ENCODE results near the gene DPYSL4. TPM values are rescaled to one million over a fixed set of nuclear protein-coding genes. Genes with fewer than 3 reads are reported as not detected.

DPYSL4 gene
- total RNA-seq, 1 experiment from 2014 or later, result not detected

- no peak for DNase-seq (ENCODE audit: low read depth)
Measured at GRCh38 chr10:132239126-132240031, 52.6 kb downstream of the DPYSL4 start.

DNA sequence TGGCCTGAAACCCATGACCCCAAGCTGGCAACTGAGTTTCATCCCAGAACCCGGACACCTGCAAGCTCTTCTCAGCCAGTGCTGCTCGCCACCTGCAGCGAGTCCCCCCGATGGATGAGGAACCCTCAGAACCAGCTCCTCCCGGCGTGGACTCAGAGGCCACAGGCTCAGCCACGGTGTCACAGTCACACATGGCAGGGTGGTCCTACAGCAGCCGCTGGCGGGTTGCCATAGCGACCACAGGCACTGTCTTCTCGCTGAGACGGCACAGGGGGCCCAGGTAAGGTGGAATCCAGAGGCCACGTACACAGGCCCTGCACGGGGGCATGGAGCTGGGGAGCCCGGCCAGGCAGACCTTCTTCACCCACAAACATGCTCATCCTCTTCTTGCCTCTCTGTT lies 53.4 kb downstream of the DPYSL4 start:
- no peak for DNase-seq (ENCODE audit: low read depth)

- no peak for DNase-seq (ENCODE audit: low read depth)
Measured at GRCh38 chr10:132240581-132240980, 53.8 kb downstream of the DPYSL4 start.

DNA sequence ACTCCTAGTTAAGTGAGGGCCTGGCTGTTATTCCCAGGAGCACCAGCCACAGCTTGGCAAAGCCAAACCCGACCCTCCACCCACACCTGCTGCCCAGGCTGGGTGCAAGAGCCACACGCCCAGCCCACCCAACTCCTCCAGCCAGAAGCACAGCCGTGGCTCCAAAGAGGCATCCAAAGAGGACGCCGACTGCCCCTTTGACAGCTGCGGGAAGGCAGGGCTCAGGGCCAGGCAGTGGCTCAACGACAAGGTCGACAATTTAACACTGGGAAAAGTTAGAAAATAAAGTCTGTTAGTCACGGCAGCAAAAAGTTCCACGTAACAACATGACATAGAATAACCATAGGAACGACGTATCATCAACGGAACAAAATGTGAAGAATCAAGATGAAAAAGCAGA lies 54.3 kb downstream of the DPYSL4 start:
- no peak for DNase-seq (ENCODE audit: low read depth)

- DNase-seq (ENCODE audit: low read depth), result no peak
Measured at GRCh38 chr10:132241496-132241895, 54.7 kb downstream of the DPYSL4 start.

GRCh38 chr10:132242103-132242840 lies 55.5 kb downstream of the DPYSL4 start:
- no peak for DNase-seq (ENCODE audit: low read depth)

DNA sequence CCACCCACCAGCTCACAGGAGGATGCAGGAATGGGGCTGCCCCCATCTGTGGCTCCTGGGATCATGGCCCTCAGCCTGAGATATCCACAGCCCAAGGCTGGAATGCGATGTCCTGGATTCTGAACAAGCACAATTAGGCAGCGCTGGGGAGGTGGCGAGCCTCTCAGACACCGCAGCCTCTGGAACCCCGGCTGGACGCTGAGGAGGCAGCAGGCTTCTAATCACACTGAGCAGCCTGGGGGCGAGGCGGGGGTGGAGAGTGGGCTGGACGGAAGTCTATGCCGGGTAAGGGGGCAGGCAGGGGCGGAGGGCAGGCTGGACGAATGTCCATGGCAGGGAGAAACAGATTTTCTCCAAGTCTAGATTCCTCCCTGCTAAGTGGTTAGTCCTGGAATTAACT lies 56.4 kb downstream of the DPYSL4 start:
- DNase-seq (ENCODE audit: low read depth), result no peak

- no peak for DNase-seq (ENCODE audit: low read depth)
Measured at GRCh38 chr10:132243626-132244025, 56.9 kb downstream of the DPYSL4 start.

DNA sequence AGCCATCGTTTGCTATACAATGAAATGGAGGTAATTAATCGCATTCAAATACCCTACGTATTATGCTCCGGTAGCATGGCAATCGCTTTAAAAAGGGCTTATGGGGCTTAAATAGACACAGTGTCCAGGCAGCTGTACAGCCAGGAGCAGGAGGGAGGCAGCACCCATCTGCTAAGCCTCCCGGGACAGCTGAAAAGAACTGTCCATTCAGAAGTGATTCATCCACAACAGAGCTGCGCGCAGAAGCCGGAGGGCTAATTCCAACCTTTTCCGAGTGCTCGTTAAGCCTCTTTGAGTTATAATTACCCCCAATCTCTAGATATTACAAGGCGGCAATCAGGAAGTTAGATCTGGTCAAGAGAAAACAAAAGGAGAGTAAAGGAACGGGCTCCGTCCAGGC lies 58.3 kb downstream of the DPYSL4 start:
- no peak for DNase-seq (ENCODE audit: low read depth)

DNA sequence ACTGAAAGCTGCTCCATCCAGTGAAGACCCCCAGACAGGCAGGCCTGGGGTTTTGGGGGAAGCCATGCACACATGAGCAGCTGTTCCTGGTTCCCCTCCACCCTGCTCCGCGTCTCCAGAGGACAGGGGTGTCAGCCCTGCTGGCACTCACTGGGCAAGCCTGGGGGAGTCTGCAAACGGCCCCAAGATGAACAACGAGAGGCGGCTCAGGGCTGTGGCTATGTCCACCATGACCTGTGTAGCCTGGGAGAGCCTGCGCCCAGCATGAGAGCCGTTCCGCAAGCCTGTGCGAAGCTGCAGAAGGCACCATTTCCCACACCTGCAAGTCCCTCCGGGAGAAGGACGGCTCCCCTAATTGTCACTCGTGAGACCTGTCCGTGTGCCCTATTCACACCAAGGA lies 59.5 kb downstream of the DPYSL4 start:
- no peak for DNase-seq (ENCODE audit: low read depth)

DNA sequence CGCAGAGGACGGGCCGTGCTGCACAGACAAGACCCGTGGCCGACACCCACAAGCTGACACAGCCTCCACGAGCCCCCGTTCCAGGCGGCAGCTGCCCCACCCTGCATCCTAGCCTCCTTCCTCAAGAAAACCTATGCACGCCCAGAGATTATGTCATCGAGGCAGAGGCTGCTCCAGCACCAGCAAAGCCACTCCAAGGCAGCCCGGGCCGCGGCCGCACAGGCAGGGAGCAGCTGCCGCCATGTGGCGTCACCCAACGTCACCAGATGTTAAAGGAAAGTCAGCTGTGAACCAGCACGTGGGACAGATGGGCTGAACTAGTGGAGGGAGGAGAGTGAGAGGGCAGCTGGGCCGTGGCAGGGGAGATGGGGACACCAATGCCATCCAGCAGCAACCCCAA lies 61.2 kb downstream of the DPYSL4 start:
- no peak for DNase-seq (ENCODE audit: low read depth)

GRCh38 chr10:132248455-132249225 lies 61.9 kb downstream of the DPYSL4 start:
- DNase-seq (ENCODE audit: low read depth), result no peak

DNA sequence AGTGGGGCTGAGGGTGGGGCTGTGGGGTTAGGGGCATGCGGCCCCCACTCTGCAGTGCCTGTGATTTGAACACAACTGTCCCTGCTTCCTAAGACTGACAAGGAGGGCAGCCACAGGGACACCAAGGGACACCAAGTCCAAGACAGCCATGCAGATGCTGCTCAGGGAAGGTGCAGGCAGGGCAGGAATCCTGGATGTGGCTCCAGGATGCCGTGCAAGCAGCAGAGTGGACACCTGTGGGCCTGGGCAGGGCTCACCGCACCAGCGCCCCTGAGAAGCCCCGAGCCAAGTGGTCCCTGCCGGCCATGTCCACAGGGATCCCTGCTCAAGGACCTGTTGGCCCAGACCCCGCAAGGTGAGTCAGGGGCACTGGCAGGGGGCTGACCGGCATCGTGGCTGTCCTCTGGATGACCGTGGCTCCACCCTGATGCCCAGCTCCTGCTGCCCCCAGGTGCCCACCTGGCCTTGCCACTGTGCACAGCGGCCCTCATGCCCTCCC lies 62.5 kb downstream of the DPYSL4 start:
- no peak for DNase-seq (ENCODE audit: low read depth)

DNA sequence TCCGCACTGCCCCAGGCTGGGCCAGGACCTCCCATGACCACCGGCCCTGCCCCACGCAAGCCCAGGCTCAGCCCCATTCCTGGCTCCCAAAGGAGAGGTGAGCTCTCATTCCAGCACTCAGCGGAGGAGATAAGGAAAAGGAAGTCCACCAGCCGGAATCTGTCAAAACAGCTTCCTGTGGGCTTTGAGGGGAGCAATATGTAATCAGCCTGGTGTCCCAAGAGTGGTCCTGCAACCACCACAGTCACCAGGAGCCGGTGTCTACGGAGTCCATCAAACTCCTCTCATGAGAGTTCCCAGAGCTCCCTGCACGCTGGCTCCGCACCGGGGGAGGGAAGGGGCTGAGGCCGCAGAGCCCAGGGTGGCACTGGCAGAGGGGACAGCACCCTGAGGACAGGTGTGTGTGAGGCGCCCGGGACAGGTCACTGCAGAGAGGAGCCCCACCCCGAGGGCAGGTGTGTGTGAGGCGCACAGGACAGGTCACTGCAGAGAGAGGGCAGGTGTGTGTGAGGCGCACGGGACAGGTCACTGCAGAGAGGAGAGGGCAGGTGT lies 63.2 kb downstream of the DPYSL4 start:
- no peak for DNase-seq (ENCODE audit: low read depth)

DNA sequence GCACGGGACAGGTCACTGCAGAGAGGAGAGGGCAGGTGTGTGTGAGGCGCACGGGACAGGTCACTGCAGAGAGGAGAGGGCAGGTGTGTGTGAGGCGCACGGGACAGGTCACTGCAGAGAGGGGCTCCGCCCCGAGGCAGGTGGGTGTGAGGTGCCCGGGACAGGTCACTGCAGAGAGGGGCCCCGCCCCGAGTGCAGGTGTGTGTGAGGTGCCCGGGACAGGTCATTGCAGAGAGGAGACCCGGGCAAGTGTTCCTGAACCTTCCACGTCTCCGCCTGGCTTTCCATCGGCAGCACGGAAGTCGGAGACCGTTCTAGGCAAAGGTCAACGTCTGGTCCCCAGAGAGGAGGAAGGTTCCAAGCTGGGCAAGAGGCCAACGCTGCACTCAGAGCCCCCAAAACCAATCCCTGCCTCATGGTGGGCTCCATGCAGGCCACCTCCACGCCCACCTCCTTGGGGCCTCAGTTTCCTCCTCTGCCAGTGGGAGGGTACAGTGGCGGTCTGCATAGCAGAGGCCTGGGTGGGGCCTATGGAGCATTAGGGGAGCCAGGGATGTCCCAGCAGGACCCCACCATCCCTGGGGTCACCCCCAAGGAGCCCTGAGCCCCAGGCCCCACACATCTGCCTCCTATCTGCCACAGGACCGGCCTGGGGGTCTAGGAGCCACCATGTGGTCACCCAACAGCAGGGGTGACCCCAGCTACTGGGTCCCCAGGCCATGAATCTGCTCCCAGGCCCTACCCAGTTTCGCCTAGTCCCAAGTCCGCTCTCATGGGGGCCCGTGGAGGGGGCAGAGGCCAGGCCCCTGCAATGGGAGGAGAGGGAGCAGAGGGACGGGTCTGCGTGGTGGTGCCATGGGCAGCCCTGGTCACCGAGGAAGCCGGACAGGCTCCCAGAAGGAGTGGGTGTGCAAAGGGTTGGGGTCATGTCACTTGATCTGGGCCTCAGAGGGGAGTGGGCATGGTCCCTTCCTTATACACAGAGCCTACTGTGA lies 64.0 kb downstream of the DPYSL4 start:
- no peak for DNase-seq (ENCODE audit: low read depth)

- DNase-seq (ENCODE audit: low read depth), result no peak
Measured at GRCh38 chr10:132251928-132252327, 65.2 kb downstream of the DPYSL4 start.

- no peak for DNase-seq (ENCODE audit: low read depth)
Measured at GRCh38 chr10:132252412-132252811, 65.7 kb downstream of the DPYSL4 start.

- no peak for DNase-seq (ENCODE audit: low read depth)
Measured at GRCh38 chr10:132253092-132253687, 66.4 kb downstream of the DPYSL4 start.

- no peak for DNase-seq (ENCODE audit: low read depth)
Measured at GRCh38 chr10:132254841-132255240, 68.1 kb downstream of the DPYSL4 start.
